ENCODE data around the gene GPR68.
"Not testable (repeated sequence)": the region's sequence is repeated elsewhere in the genome, so short reads cannot be mapped to it uniquely, and the experiment has no call there.

GPR68 gene

GRCh38 chr14:91193069-91193468 is 51.4 kb downstream of the GPR68 start:
- WGBS, 2 experiments (ENCODE audit: insufficient coverage in 2 of 2): 84 to 87% methylated on average over 9 to 11 of the region's 12 CpGs
- no peak overlapping the region for H3K27ac ChIP-seq (ENCODE audit: low read depth, low read length, severe bottlenecking)
- H3K9me3 ChIP-seq (ENCODE audit: control insufficient read depth, low read length): no peaks in the 10 kb centered on the region
- no peaks in the 10 kb centered on the region for H3K36me3 ChIP-seq (ENCODE audit: control insufficient read depth, insufficient read depth, low read length)
- H3K4me1 ChIP-seq (ENCODE audit: control insufficient read depth, insufficient read depth, low read length, poor library complexity, severe bottlenecking): no peaks in the 10 kb centered on the region
- no peak overlapping the region for H3K4me3 ChIP-seq (ENCODE audit: extremely low read depth, insufficient read depth, low read length, poor library complexity, severe bottlenecking)

GRCh38 chr14:91190853-91191252 is 53.7 kb downstream of the GPR68 start:
- no peaks in the 10 kb centered on the region for H3K9me3 ChIP-seq (ENCODE audit: control insufficient read depth, low read length)

GRCh38 chr14:91187271-91187670 is 57.2 kb downstream of the GPR68 start:
- Histone ChIP-seq H3K9me3 (ENCODE audit: control insufficient read depth, low read length) (no peaks in the 10 kb centered on the region), H3K4me1 (ENCODE audit: control insufficient read depth, insufficient read depth, low read length, poor library complexity, severe bottlenecking) (no peaks in the 10 kb centered on the region), H3K36me3 (ENCODE audit: control insufficient read depth, insufficient read depth, low read length) (peaks cover 2% of the 10 kb centered on the region), H3K4me3 (ENCODE audit: extremely low read depth, insufficient read depth, low read length, poor library complexity, severe bottlenecking) (no peak overlapping the region), H3K27ac (ENCODE audit: low read depth, low read length, severe bottlenecking) (no peak overlapping the region)
- 93 to 94% methylated on average over 13 of the region's 13 CpGs for WGBS, 2 experiments (ENCODE audit: insufficient coverage in 2 of 2)

More at GRCh38 chr14:91190853-91191252, 53.7 kb downstream of the GPR68 start:
- H3K4me3 ChIP-seq (ENCODE audit: extremely low read depth, insufficient read depth, low read length, poor library complexity, severe bottlenecking): no peak overlapping the region
- 87 to 97% methylated on average over 8 to 9 of the region's 9 CpGs for WGBS, 2 experiments (ENCODE audit: insufficient coverage in 2 of 2)
- no peaks in the 10 kb centered on the region for H3K4me1 ChIP-seq (ENCODE audit: control insufficient read depth, insufficient read depth, low read length, poor library complexity, severe bottlenecking)
- no peak overlapping the region for H3K27ac ChIP-seq (ENCODE audit: low read depth, low read length, severe bottlenecking)
- H3K36me3 ChIP-seq (ENCODE audit: control insufficient read depth, insufficient read depth, low read length): no peaks in the 10 kb centered on the region

GRCh38 chr14:91186515-91187066 is 57.9 kb downstream of the GPR68 start:
- Histone ChIP-seq H3K36me3 (ENCODE audit: control insufficient read depth, insufficient read depth, low read length) (peaks cover 2% of the 10 kb centered on the region), H3K4me3 (ENCODE audit: extremely low read depth, insufficient read depth, low read length, poor library complexity, severe bottlenecking) (no peak overlapping the region), H3K4me1 (ENCODE audit: control insufficient read depth, insufficient read depth, low read length, poor library complexity, severe bottlenecking) (no peaks in the 10 kb centered on the region), H3K27ac (ENCODE audit: low read depth, low read length, severe bottlenecking) (no peak overlapping the region), H3K9me3 (ENCODE audit: control insufficient read depth, low read length) (no peaks in the 10 kb centered on the region)
- WGBS, 2 experiments (ENCODE audit: insufficient coverage in 2 of 2): 87 to 92% methylated on average over 3 to 4 of the region's 4 CpGs

- no peak overlapping the region for H3K27ac ChIP-seq (ENCODE audit: low read depth, low read length, severe bottlenecking)
- no peaks in the 10 kb centered on the region for H3K9me3 ChIP-seq (ENCODE audit: control insufficient read depth, low read length)
- no CpG with 5 or more reads among the region's 1 CpG for WGBS, 2 experiments (ENCODE audit: insufficient coverage in 2 of 2)
- no peaks in the 10 kb centered on the region for H3K4me1 ChIP-seq (ENCODE audit: control insufficient read depth, insufficient read depth, low read length, poor library complexity, severe bottlenecking)
- no peak overlapping the region for H3K4me3 ChIP-seq (ENCODE audit: extremely low read depth, insufficient read depth, low read length, poor library complexity, severe bottlenecking)
- peaks cover 2% of the 10 kb centered on the region for H3K36me3 ChIP-seq (ENCODE audit: control insufficient read depth, insufficient read depth, low read length)
These were observed 58.8 kb downstream of the GPR68 start for GRCh38 chr14:91185721-91186120.

- no peak overlapping the region for H3K4me3 ChIP-seq (ENCODE audit: extremely low read depth, insufficient read depth, low read length, poor library complexity, severe bottlenecking)
- H3K36me3 ChIP-seq (ENCODE audit: control insufficient read depth, insufficient read depth, low read length): peaks cover 2% of the 10 kb centered on the region
- H3K4me1 ChIP-seq (ENCODE audit: control insufficient read depth, insufficient read depth, low read length, poor library complexity, severe bottlenecking): no peaks in the 10 kb centered on the region
- no peaks in the 10 kb centered on the region for H3K9me3 ChIP-seq (ENCODE audit: control insufficient read depth, low read length)
- no peak overlapping the region for H3K27ac ChIP-seq (ENCODE audit: low read depth, low read length, severe bottlenecking)
These were observed 59.9 kb downstream of the GPR68 start for GRCh38 chr14:91184559-91184958.

GRCh38 chr14:91182753-91183152 is 61.8 kb downstream of the GPR68 start:
- 100% methylated on average over 1 of the region's 3 CpGs; no CpG with 5 or more reads in 1 of the 2 experiments for WGBS, 2 experiments (ENCODE audit: insufficient coverage in 2 of 2)
- not testable (repeated sequence) for H3K4me3 ChIP-seq (ENCODE audit: extremely low read depth, insufficient read depth, low read length, poor library complexity, severe bottlenecking); H3K9me3 ChIP-seq (ENCODE audit: control insufficient read depth, low read length); H3K27ac ChIP-seq (ENCODE audit: low read depth, low read length, severe bottlenecking); H3K36me3 ChIP-seq (ENCODE audit: control insufficient read depth, insufficient read depth, low read length); H3K4me1 ChIP-seq (ENCODE audit: control insufficient read depth, insufficient read depth, low read length, poor library complexity, severe bottlenecking)

Data from mesodermal cell (in vitro differentiated cells).